MCF 10A (cell line): ENCODE results near the gene RAD51B. TPM values are rescaled to one million over a fixed set of nuclear protein-coding genes. Genes with fewer than 3 reads are reported as not detected.

Source experiments
- BruUV-seq: library from RNA; stranded (reverse); fragments of 400-500 nt; replicated peaks from 2 replicates; lab custom pipeline; 2021; lab: Mats Ljungman, UMichigan
- CTCF ChIA-PET: fragments of 300-600 bp; sonication (Branson Sonifier 250); formaldehyde crosslinking; extraction: SDS; loops from one replicate; lab custom pipeline; 2021; ENCODE audit warnings: antibody characterized with exemption, inconsistent platforms; lab: Yijun Ruan, JAX
- POLR2A ChIA-PET: fragments of 300-600, 350-650 bp; sonication (Branson Sonifier 250); formaldehyde crosslinking; extraction: SDS; loops from one replicate; lab custom pipeline; 2020; ENCODE audit warnings: antibody characterized with exemption, inconsistent platforms; lab: Yijun Ruan, JAX
- DNase-seq: peaks from one replicate; pipeline ENCODE4 v3.0.0-alpha.2; 2018; ENCODE audit not compliant: unreplicated experiment
- H3K27ac Mint-ChIP-seq: one replicate; pipeline ENCODE4 v1.8.0; 2022; ENCODE audit warnings: mild to moderate bottlenecking, low read depth, mixed read lengths; ENCODE audit not compliant: unreplicated experiment
- H3K27me3 Mint-ChIP-seq: one replicate; pipeline ENCODE4 v1.8.0; 2022; ENCODE audit warnings: mixed read lengths; ENCODE audit not compliant: insufficient read depth, unreplicated experiment
- H3K36me3 Mint-ChIP-seq: one replicate; pipeline ENCODE4 v1.8.0; 2022; ENCODE audit warnings: mild to moderate bottlenecking, moderate library complexity, mixed read lengths; ENCODE audit not compliant: insufficient read depth, unreplicated experiment
- H3K4me1 Mint-ChIP-seq: one replicate; pipeline ENCODE4 v1.8.0; 2022; ENCODE audit warnings: mixed read lengths; ENCODE audit not compliant: insufficient read depth, unreplicated experiment
- H3K4me3 Mint-ChIP-seq: one replicate; pipeline ENCODE4 v1.8.0; 2022; ENCODE audit warnings: mild to moderate bottlenecking, moderate library complexity, mixed read lengths; ENCODE audit not compliant: unreplicated experiment
- H3K9me3 Mint-ChIP-seq: one replicate; pipeline ENCODE4 v1.8.0; 2022; ENCODE audit warnings: mixed read lengths; ENCODE audit not compliant: unreplicated experiment
- intact Hi-C: fragments of 100-400 bp; cut with micrococcal nuclease; formaldehyde crosslinking; loops from 2 replicates; pipeline ENCODE4 v1.14.1; 2022
- total RNA-seq: library from RNA; stranded (reverse); gene quantifications from 2 replicates; pipeline ENCODE4 v1.2.3, GENCODE V29; 2022
- TF ChIP-seq, protein P1 (sequence below): fragments of 200-600 bp; IDR thresholded peaks from one replicate; pipeline ENCODE4 v1.8.0; 2022; ENCODE audit warnings: antibody characterized with exemption, mild to moderate bottlenecking; ENCODE audit not compliant: unreplicated experiment

The RAD51B gene
- total RNA-seq, 1 experiment from 2014 or later: 14.6 TPM

GRCh38 chr14:68566075-68566474 lies 746.5 kb downstream of the RAD51B start:
- Mint-ChIP-seq H3K27me3 (no peaks in the 10 kb centered on the region), H3K36me3 (peaks cover 7% of the 10 kb centered on the region), H3K4me1 (peaks cover 38% of the 10 kb centered on the region), H3K9me3 (no peaks in the 10 kb centered on the region), H3K27ac (peak overlapping the region; percentile 77), H3K4me3 (no peak overlapping the region)
- intact Hi-C loops: no loop called here
- DNase-seq: no peak
- ChIA-PET POLR2A (interaction anchor here (0.6 to 2.9 kb wide), 6 partner anchors 11 to 219 kb away, joined by 3 to 11 read pairs (median 5); no protein-coding TSS in a partner anchor), CTCF (interaction anchor here (0.6 to 1.1 kb wide), 3 partner anchors 175 to 633 kb away, joined by 3 read pairs; no protein-coding TSS in a partner anchor)
- TF ChIP-seq, protein P1, sequence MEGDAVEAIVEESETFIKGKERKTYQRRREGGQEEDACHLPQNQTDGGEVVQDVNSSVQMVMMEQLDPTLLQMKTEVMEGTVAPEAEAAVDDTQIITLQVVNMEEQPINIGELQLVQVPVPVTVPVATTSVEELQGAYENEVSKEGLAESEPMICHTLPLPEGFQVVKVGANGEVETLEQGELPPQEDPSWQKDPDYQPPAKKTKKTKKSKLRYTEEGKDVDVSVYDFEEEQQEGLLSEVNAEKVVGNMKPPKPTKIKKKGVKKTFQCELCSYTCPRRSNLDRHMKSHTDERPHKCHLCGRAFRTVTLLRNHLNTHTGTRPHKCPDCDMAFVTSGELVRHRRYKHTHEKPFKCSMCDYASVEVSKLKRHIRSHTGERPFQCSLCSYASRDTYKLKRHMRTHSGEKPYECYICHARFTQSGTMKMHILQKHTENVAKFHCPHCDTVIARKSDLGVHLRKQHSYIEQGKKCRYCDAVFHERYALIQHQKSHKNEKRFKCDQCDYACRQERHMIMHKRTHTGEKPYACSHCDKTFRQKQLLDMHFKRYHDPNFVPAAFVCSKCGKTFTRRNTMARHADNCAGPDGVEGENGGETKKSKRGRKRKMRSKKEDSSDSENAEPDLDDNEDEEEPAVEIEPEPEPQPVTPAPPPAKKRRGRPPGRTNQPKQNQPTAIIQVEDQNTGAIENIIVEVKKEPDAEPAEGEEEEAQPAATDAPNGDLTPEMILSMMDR: no peak
- BruUV-seq: no TSS peak

DNA sequence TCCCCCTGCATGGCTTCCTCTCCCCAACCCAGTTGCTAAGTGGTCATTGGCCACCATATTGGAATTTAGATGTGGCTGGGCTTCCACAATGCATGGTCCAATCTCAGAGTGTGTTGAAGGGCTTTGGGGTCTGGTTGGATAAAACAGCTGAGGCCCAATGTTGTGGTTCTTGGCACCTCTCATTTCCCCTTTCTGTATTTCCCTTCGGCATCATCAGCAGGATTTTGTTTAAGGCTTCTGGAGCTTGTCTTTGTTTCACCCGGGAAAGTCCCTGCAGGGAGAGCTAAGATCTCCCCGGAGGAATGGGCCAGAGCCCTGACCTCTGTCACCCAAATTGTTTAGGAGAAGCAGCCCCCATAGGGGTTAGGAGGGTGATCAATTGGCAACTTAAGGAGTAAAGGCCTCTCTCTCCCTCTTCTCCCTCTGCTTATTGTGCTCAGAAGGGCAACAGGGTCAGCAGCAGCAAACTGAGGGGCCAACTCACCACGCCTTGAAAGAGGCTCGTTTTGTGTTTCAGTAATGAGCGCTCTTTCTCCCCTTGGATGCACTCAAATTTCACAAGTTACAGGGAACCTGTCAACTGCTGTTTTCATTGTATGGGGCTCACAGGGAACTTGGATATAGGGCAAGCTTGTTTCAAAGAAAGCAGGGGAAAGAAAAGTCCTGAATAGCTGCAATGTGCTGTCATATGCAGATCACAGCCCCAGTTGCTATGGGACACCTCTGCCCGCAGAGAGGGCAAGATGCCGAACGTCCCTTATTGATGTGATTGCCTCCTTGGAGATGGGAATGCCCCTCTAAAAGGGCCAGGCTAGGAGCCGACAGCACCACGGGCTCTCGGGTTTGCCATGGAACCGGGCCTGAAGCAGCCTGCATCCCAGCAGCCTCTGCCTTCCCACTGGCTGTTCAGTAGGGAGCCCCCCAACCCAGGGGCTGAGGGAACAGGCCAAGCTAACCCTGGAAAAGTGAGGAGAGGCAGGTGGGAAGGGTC lies 749.6 kb downstream of the RAD51B start:
- POLR2A ChIA-PET: interaction anchor here (0.6 to 2.0 kb wide), 4 partner anchors 12 to 655 kb away, joined by 3 to 5 read pairs (median 4); no protein-coding TSS in a partner anchor
- no TSS peak for BruUV-seq
- peaks cover 7% of the 10 kb centered on the region for H3K36me3 Mint-ChIP-seq
- no peaks in the 10 kb centered on the region for H3K27me3 Mint-ChIP-seq
- no peak overlapping the region for H3K4me3 Mint-ChIP-seq
- no peak for DNase-seq
- no peak overlapping the region for H3K27ac Mint-ChIP-seq
- TF ChIP-seq, protein P1: no peak
- H3K4me1 Mint-ChIP-seq: peaks cover 28% of the 10 kb centered on the region
- CTCF ChIA-PET: interaction anchor here (0.6 kb wide), 1 partner anchor 18 kb away, joined by 3 read pairs; no protein-coding TSS in a partner anchor
- H3K9me3 Mint-ChIP-seq: no peaks in the 10 kb centered on the region
- intact Hi-C loops: no loop called here

DNA sequence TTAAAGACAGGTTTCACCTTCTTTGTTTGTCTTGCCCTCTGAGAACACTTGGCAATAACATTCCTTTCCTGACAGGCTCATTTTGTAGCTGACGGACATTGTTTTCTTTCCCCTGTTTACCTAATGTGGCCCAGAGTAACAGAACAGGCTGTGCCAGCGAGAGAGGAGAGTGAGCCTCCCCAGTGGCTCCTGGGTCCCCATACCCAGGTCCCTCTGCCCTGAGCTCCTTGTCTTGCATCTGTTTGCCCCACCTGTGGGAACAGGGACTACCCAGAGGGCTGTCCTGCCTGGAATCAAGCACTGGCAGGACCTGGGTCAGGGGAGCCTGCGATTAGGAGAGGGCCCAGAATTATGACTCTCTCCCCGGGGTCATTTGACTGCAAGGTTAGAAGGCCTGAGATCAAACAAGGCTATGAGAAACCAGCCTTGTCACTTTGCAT lies 750.4 kb downstream of the RAD51B start:
- TF ChIP-seq, protein P1: no peak
- BruUV-seq: no TSS peak
- Mint-ChIP-seq H3K9me3 (no peaks in the 10 kb centered on the region), H3K4me3 (no peak overlapping the region), H3K36me3 (peaks cover 7% of the 10 kb centered on the region), H3K27ac (peak overlapping the region; percentile 9), H3K27me3 (no peaks in the 10 kb centered on the region), H3K4me1 (peaks cover 26% of the 10 kb centered on the region)
- POLR2A ChIA-PET: interaction anchor here (0.8 to 2.0 kb wide), 2 partner anchors 13 to 220 kb away, joined by 4 to 5 read pairs; no protein-coding TSS in a partner anchor
- DNase-seq: no peak
- CTCF ChIA-PET: interaction anchor here (0.6 kb wide), 1 partner anchor 17 kb away, joined by 3 read pairs; no protein-coding TSS in a partner anchor
- intact Hi-C loops: no loop called here
